Ishikawa (cell line): ENCODE data around the gene MEGF11.

ENCODE experiments used
- CREB1 ChIP-seq: IDR thresholded peaks from 2 replicates; pipeline ENCODE4 v1.6.1; 2012; ENCODE audit warnings: low read depth
- EP300 ChIP-seq: IDR thresholded peaks from 2 replicates; pipeline ENCODE4 v1.6.1; 2012; ENCODE audit warnings: borderline replicate concordance
- NFIC ChIP-seq: IDR thresholded peaks from 2 replicates; pipeline ENCODE4 v1.6.1; 2012
- RAD21 ChIP-seq: IDR thresholded peaks from 2 replicates; pipeline ENCODE4 v1.6.1; 2012; ENCODE audit warnings: low read depth
- TAF1 ChIP-seq: IDR thresholded peaks from 2 replicates; pipeline ENCODE4 v1.6.1; 2012; ENCODE audit warnings: low read depth, mild to moderate bottlenecking
- USF1 ChIP-seq: IDR thresholded peaks from 2 replicates; pipeline ENCODE4 v1.6.1; 2012

- TF ChIP-seq EP300, result no peak
- no peak for TF ChIP-seq RAD21
- no peak for TF ChIP-seq TAF1
- TF ChIP-seq USF1, result no peak
- no peak for TF ChIP-seq NFIC
- no peak for TF ChIP-seq CREB1
Measured at GRCh38 chr15:66170716-66171115, 82.8 kb downstream of the MEGF11 start.
